Ascending aorta (tissue), 2 donors: ENCODE measurements around the gene SYT8. TPM values are rescaled to one million over a fixed set of nuclear protein-coding genes. Genes with fewer than 3 reads are reported as not detected.
"Not testable (repeated sequence)": the region's sequence is repeated elsewhere in the genome, so short reads cannot be mapped to it uniquely, and the experiment has no call there.

Experiments
- DNase-seq, 2 donors: peaks; one replicate each; pipeline ENCODE4 v3.0.0-alpha.2; 2019; ENCODE audit warnings: low spot score in 2 of 2
- H3K27ac ChIP-seq, 2 donors: fragments of 200-600 bp; sonication (generic); one replicate each; pipeline ENCODE4 v1.5.1; 2016 to 2017; ENCODE audit warnings: mild to moderate bottlenecking in 1 of 2
- H3K27me3 ChIP-seq: fragments of 200-600 bp; sonication (generic); one replicate; pipeline ENCODE4 v1.5.1; 2017
- H3K36me3 ChIP-seq, 2 donors: fragments of 200-600 bp; sonication (generic); one replicate each; pipeline ENCODE4 v1.5.1; 2016
- H3K4me1 ChIP-seq, 2 donors: fragments of 200-600 bp; sonication (generic); one replicate each; pipeline ENCODE4 v1.5.1; 2016 to 2017; ENCODE audit warnings: mild to moderate bottlenecking in 1 of 2
- H3K4me3 ChIP-seq, 2 donors: fragments of 200-600 bp; sonication (generic); one replicate each; pipeline ENCODE4 v1.5.1; 2016 to 2017; ENCODE audit warnings: mild to moderate bottlenecking in 1 of 2
- H3K9me3 ChIP-seq, 2 donors: fragments of 200-600 bp; sonication (generic); one replicate each; pipeline ENCODE4 v1.5.1; 2016
- CTCF ChIP-seq, 3 experiments: fragments of 200-600 bp in 2 of 3; fragments of 450-650 bp in 1 of 3; sonication (generic) in 2 of 3; IDR thresholded peaks; one replicate each; pipeline ENCODE4 v1.5.1; 2016 to 2019; ENCODE audit warnings: antibody characterized with exemption in 3 of 3, mild to moderate bottlenecking in 1 of 3, moderate library complexity in 1 of 3
- intact Hi-C: fragments of 100-400 bp; cut with DNase I; formaldehyde crosslinking; loops from one replicate; pipeline ENCODE4 v1.15.1; 2023
- total RNA-seq: library from RNA; depleted of rRNA; stranded (reverse); fragments of >200 nt; gene quantifications from one replicate; pipeline ENCODE4 v1.1.0, GENCODE V29; 2016

The SYT8 gene
- total RNA-seq, 1 donor from 2014 or later = not detected

GRCh38 chr11:1807264-1807995, 27.4 kb upstream of the SYT8 start:
- no peak for TF ChIP-seq CTCF (IDR thresholded peaks at IDR 0.05)
- Histone ChIP-seq H3K27me3 (no peaks in the 10 kb centered on the region), H3K27ac (no peak overlapping the region), H3K36me3 (no peaks in the 10 kb centered on the region), H3K9me3 (no peaks in the 10 kb centered on the region), H3K4me1 (no peaks in the 10 kb centered on the region), H3K4me3 (no peak overlapping the region)
- intact Hi-C loops = no loop called here
- DNase-seq = no peak

- no peak for DNase-seq
- no peak for TF ChIP-seq CTCF (IDR thresholded peaks at IDR 0.05)
- Histone ChIP-seq H3K27me3 (no peaks in the 10 kb centered on the region), H3K4me1 (no peaks in the 10 kb centered on the region), H3K27ac (no peak overlapping the region), H3K36me3 (no peaks in the 10 kb centered on the region), H3K9me3 (no peaks in the 10 kb centered on the region), H3K4me3 (no peak overlapping the region)
- intact Hi-C loops = no loop called here
These were observed 24.0 kb upstream of the SYT8 start for GRCh38 chr11:1810761-1811160.

DNA sequence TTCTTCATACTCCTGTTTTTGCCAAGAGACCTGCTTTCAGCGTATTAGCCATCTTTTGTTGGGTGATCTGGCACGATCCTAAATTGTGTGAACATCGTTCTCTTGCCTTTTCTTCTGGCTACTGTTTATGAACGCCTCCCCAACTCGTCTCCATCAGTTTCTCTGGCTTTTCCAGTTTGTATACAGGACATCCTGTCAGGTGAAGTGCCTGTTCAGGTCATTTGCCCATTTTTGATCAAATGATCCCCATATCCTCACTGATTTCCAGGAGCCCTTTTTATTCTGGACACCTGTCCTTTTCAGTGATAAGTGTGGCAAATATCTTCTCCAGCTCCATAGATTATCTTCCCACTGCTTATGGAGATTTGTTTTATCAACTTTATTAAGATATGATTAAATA, 22.5 kb upstream of the SYT8 start:
- no peak for TF ChIP-seq CTCF (IDR thresholded peaks at IDR 0.05)
- Histone ChIP-seq H3K9me3 (no peaks in the 10 kb centered on the region), H3K4me3 (no peak overlapping the region), H3K27me3 (no peaks in the 10 kb centered on the region), H3K36me3 (no peaks in the 10 kb centered on the region), H3K4me1 (no peaks in the 10 kb centered on the region), H3K27ac (no peak overlapping the region)
- intact Hi-C loops = no loop called here
- DNase-seq = no peak

DNA sequence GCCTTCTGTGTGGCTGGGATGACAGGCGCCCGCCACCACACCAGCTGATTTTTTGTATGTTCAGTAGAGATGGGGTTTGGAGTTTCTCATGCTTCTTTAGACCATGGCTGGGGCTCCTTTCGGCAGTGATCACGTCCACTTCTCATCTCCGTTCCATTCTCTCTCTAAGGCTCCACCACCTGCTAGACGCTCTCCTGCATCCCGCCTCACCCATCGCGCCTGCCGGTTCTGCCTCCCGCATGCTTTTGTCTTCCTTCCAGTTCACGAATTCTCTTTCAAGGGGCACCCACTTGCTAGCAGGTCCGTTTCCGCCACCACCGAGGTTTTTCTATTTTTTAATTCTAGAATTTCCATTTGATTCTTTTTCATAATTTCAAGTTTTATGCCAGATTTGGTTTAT, 22.0 kb upstream of the SYT8 start:
- H3K4me3 ChIP-seq = no peak overlapping the region
- H3K9me3 ChIP-seq = no peaks in the 10 kb centered on the region
- H3K36me3 ChIP-seq = no peaks in the 10 kb centered on the region
- no peak for TF ChIP-seq CTCF (IDR thresholded peaks at IDR 0.05)
- DNase-seq = no peak
- H3K4me1 ChIP-seq = no peaks in the 10 kb centered on the region
- intact Hi-C loops = no loop called here
- no peak overlapping the region for H3K27ac ChIP-seq
- no peaks in the 10 kb centered on the region for H3K27me3 ChIP-seq

DNA sequence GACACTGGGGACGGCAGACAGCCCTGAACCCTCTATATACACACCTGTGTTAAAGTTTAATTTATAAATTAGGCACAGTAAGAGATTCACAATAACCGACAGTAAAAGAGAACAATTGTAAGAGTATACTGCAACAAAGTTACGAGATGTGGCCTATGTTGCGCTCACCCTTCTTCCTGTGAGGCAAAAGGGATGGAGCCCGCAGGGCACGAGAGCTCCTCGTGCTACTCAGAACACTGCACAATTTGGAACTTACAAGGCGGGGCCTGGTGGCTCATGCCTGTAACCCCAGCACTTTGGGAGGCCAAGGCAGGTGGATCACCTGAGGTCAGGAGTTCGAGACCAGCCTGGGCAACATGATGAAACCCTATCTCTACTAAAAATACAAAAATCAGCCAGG, 21.4 kb upstream of the SYT8 start:
- H3K36me3 ChIP-seq, H3K9me3 ChIP-seq, H3K4me1 ChIP-seq, intact Hi-C loops, H3K27ac ChIP-seq, DNase-seq, H3K27me3 ChIP-seq, H3K4me3 ChIP-seq: not testable (repeated sequence)

GRCh38 chr11:1814691-1815090, 20.1 kb upstream of the SYT8 start:
- Histone ChIP-seq H3K9me3 (no peaks in the 10 kb centered on the region), H3K36me3 (no peaks in the 10 kb centered on the region), H3K4me3 (no peak overlapping the region), H3K27ac (no peak overlapping the region), H3K27me3 (no peaks in the 10 kb centered on the region), H3K4me1 (no peaks in the 10 kb centered on the region)
- no peak for DNase-seq
- intact Hi-C loops = no loop called here
- no peak for TF ChIP-seq CTCF (IDR thresholded peaks at IDR 0.05)
